ENCODE results near the gene NAA25. TPM values are rescaled to one million over a fixed set of nuclear protein-coding genes. Genes with fewer than 3 reads are reported as not detected.
"Not testable (repeated sequence)": the region's sequence is repeated elsewhere in the genome, so short reads cannot be mapped to it uniquely, and the experiment has no call there.

The NAA25 gene
- total RNA-seq, 1 experiment from 2014 or later: 55.0 TPM

DNA sequence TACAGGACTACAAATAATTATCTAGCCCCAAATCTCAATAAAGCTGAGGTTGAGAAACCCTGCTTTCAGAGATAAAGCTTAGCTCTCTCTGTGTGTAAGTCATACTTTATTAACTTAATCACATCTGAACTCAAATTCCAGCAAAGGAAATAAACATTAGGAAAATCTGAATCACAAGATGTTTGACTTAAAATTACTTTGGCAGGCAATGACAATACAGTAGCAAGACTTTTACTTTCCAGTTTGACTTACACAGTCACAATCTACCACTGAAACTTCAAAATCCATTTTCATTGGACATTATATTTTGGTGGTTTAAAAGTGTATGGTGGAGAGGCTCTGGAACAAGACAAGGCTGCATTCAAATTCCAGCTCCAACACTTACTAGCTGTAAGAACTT lies 107.0 kb downstream of the NAA25 start:
- DNase-seq: no peak
- H3K4me1 Mint-ChIP-seq (ENCODE audit: low read depth, unreplicated experiment): peaks cover 15% of the 10 kb centered on the region
- no peaks in the 10 kb centered on the region for H3K27me3 Mint-ChIP-seq (ENCODE audit: unreplicated experiment)
- intact Hi-C loops (cut with micrococcal nuclease; ENCODE audit: unreplicated experiment): no loop called here
- no TSS peak for BruUV-seq (replicated peaks)
- CTCF ChIA-PET: interaction anchor here (1.4 kb wide), 1 partner anchor 12 kb away, joined by 3 read pairs; the partner anchor contains the start of genes ERP29 and TMEM116
- no peak overlapping the region for H3K27ac Mint-ChIP-seq (ENCODE audit: unreplicated experiment)
- TF ChIP-seq, protein P1, sequence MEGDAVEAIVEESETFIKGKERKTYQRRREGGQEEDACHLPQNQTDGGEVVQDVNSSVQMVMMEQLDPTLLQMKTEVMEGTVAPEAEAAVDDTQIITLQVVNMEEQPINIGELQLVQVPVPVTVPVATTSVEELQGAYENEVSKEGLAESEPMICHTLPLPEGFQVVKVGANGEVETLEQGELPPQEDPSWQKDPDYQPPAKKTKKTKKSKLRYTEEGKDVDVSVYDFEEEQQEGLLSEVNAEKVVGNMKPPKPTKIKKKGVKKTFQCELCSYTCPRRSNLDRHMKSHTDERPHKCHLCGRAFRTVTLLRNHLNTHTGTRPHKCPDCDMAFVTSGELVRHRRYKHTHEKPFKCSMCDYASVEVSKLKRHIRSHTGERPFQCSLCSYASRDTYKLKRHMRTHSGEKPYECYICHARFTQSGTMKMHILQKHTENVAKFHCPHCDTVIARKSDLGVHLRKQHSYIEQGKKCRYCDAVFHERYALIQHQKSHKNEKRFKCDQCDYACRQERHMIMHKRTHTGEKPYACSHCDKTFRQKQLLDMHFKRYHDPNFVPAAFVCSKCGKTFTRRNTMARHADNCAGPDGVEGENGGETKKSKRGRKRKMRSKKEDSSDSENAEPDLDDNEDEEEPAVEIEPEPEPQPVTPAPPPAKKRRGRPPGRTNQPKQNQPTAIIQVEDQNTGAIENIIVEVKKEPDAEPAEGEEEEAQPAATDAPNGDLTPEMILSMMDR (IDR thresholded peaks at IDR 0.05; ENCODE audit: unreplicated experiment): no peak
- no peaks in the 10 kb centered on the region for H3K9me3 Mint-ChIP-seq (ENCODE audit: low read depth, unreplicated experiment)
- peaks cover 4% of the 10 kb centered on the region for H3K36me3 Mint-ChIP-seq (ENCODE audit: insufficient read depth, unreplicated experiment)
- no peak overlapping the region for H3K4me3 Mint-ChIP-seq (ENCODE audit: low read depth, unreplicated experiment)

DNA sequence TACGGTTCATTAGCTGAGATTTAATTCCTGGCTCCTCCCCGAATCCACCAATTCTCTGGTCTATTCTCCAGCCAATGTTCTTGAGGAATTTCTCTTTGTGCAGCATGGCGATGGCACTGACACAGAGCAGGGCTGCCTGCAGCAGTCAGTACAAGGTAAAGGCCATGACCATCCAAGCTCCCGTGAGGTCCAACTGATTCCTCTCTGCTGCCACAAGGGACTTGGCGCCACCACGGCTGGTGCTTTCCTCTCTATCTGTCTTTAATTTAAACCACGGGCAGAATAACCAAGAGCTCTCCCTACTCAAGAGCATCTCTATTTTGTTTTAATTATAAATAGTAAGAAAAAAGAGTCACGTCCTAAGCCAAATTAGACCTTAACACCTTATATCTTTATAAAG lies 107.8 kb downstream of the NAA25 start:
- Mint-ChIP-seq H3K27ac (ENCODE audit: unreplicated experiment) (no peak overlapping the region), H3K36me3 (ENCODE audit: insufficient read depth, unreplicated experiment) (peaks cover 4% of the 10 kb centered on the region), H3K4me1 (ENCODE audit: low read depth, unreplicated experiment) (peaks cover 8% of the 10 kb centered on the region), H3K9me3 (ENCODE audit: low read depth, unreplicated experiment) (no peaks in the 10 kb centered on the region), H3K4me3 (ENCODE audit: low read depth, unreplicated experiment) (no peak overlapping the region), H3K27me3 (ENCODE audit: unreplicated experiment) (no peaks in the 10 kb centered on the region)
- intact Hi-C loops (cut with micrococcal nuclease; ENCODE audit: unreplicated experiment): no loop called here
- CTCF ChIA-PET: interaction anchor here (1.4 kb wide), 1 partner anchor 12 kb away, joined by 3 read pairs; the partner anchor contains the start of genes ERP29 and TMEM116
- DNase-seq: no peak
- TF ChIP-seq, protein P1 (IDR thresholded peaks at IDR 0.05; ENCODE audit: unreplicated experiment): no peak
- BruUV-seq (replicated peaks): no TSS peak

DNA sequence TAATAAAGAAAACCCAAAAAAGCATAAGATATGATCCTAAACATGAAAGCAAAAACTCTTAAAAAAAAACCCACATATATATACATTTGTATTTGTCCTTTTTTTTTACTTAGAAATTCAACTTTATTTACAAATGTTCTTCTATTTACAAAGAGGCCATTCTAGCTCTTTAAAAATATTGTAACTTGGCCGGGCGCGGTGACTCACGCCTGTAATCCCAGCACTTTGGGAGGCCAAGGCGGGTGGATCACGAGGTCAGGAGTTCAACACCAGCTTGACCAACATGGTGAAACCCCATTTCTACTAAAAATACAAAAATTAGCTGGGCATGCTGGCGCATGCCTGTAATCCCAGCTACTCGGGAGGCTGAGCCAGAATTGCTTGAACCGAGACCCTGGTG lies 109.5 kb downstream of the NAA25 start:
- DNase-seq; BruUV-seq (replicated peaks); intact Hi-C loops (cut with micrococcal nuclease; ENCODE audit: unreplicated experiment); H3K36me3 Mint-ChIP-seq (ENCODE audit: insufficient read depth, unreplicated experiment); H3K27me3 Mint-ChIP-seq (ENCODE audit: unreplicated experiment); H3K4me3 Mint-ChIP-seq (ENCODE audit: low read depth, unreplicated experiment); H3K9me3 Mint-ChIP-seq (ENCODE audit: low read depth, unreplicated experiment); H3K27ac Mint-ChIP-seq (ENCODE audit: unreplicated experiment); CTCF ChIA-PET; H3K4me1 Mint-ChIP-seq (ENCODE audit: low read depth, unreplicated experiment): not testable (repeated sequence)

DNA sequence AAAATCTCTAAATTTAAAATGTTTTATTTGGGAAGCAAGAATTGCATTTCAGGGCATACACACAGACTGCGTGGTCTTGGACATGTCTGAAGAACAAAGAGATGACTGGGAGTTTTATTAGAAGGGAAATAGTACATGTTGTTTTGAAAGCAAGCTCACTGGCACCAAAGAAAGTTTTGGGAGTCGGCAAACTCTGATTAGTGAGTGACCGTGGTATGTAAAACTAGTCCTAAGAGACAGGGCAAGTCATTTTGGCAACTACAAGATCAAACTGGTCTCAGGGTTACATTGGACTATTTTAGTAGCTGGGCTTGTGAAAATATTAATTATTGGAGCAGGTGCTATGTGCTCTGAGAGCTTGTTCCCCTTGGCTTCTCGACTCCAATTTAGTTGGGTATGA lies 110.6 kb downstream of the NAA25 start:
- Mint-ChIP-seq H3K9me3 (ENCODE audit: low read depth, unreplicated experiment) (no peaks in the 10 kb centered on the region), H3K27me3 (ENCODE audit: unreplicated experiment) (no peaks in the 10 kb centered on the region), H3K4me3 (ENCODE audit: low read depth, unreplicated experiment) (no peak overlapping the region), H3K36me3 (ENCODE audit: insufficient read depth, unreplicated experiment) (no peaks in the 10 kb centered on the region), H3K27ac (ENCODE audit: unreplicated experiment) (no peak overlapping the region), H3K4me1 (ENCODE audit: low read depth, unreplicated experiment) (peaks cover 7% of the 10 kb centered on the region)
- BruUV-seq (replicated peaks): no TSS peak
- intact Hi-C loops (cut with micrococcal nuclease; ENCODE audit: unreplicated experiment): no loop called here
- TF ChIP-seq, protein P1 (IDR thresholded peaks at IDR 0.05; ENCODE audit: unreplicated experiment): no peak
- CTCF ChIA-PET: interaction anchor here (0.7 kb wide), 1 partner anchor 53 kb away, joined by 4 read pairs; no protein-coding TSS in a partner anchor
- no peak for DNase-seq

DNA sequence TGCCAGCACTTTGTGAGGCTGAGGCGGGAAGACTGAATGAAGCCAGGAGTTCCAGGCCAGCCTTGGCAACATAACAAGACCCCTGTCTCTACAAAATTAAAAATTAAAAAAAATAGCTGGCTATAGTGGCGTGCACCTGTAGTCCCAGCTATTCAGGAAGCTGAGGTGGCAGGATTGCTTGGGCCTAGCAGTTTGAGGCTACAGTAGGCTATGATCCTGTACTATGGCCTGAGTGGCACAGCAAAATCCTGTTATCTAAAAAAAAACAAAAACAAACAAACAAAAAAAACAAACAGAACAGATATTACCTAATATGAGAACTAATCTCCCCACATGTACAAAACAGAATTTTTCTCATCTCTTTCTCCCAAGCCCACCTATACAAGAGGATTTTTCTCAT lies 111.3 kb downstream of the NAA25 start:
- BruUV-seq (replicated peaks): no TSS peak
- intact Hi-C loops (cut with micrococcal nuclease; ENCODE audit: unreplicated experiment): no loop called here

More for the DNA sequence above, 111.3 kb downstream of the NAA25 start:
- DNase-seq: no peak
- Mint-ChIP-seq H3K36me3 (ENCODE audit: insufficient read depth, unreplicated experiment) (no peaks in the 10 kb centered on the region), H3K9me3 (ENCODE audit: low read depth, unreplicated experiment) (no peaks in the 10 kb centered on the region), H3K4me1 (ENCODE audit: low read depth, unreplicated experiment) (peaks cover 7% of the 10 kb centered on the region), H3K27me3 (ENCODE audit: unreplicated experiment) (no peaks in the 10 kb centered on the region), H3K4me3 (ENCODE audit: low read depth, unreplicated experiment) (no peak overlapping the region), H3K27ac (ENCODE audit: unreplicated experiment) (no peak overlapping the region)
- CTCF ChIA-PET: interaction anchor here (0.7 kb wide), 1 partner anchor 52 kb away, joined by 4 read pairs; no protein-coding TSS in a partner anchor
- TF ChIP-seq, protein P1 (IDR thresholded peaks at IDR 0.05; ENCODE audit: unreplicated experiment): no peak
